GM21423 (cell line): Measurements from ENCODE around the gene IFI6.
"Not testable (repeated sequence)": the region's sequence is repeated elsewhere in the genome, so short reads cannot be mapped to it uniquely, and the experiment has no call there.

ENCODE experiments used
- ATAC-seq: cut with Tn5 transposase; IDR thresholded peaks from one replicate; pipeline ENCODE4 v1.9.1; 2021; ENCODE audit warnings: mild to moderate bottlenecking, moderate library complexity; ENCODE audit not compliant: unreplicated experiment

The IFI6 gene

GRCh38 chr1:27632387-27633297, 39.4 kb downstream of the IFI6 start:
- ATAC-seq = peak; percentile 40

- ATAC-seq = peak; percentile 24
Observed at GRCh38 chr1:27630859-27631491, 41.0 kb downstream of the IFI6 start.

- ATAC-seq = no peak
Observed at GRCh38 chr1:27628712-27629111, 43.3 kb downstream of the IFI6 start.

GRCh38 chr1:27627733-27628132, 44.3 kb downstream of the IFI6 start:
- not testable (repeated sequence) for ATAC-seq

GRCh38 chr1:27627061-27627460, 44.9 kb downstream of the IFI6 start:
- ATAC-seq = no peak

GRCh38 chr1:27626031-27626935, 45.7 kb downstream of the IFI6 start:
- ATAC-seq = peak; percentile 23

- ATAC-seq = peak; percentile 31
Observed at GRCh38 chr1:27624467-27625178, 47.4 kb downstream of the IFI6 start.

- ATAC-seq = no peak
Observed at GRCh38 chr1:27623327-27624212, 48.4 kb downstream of the IFI6 start.

- no peak for ATAC-seq
Observed at GRCh38 chr1:27622828-27623227, 49.2 kb downstream of the IFI6 start.

GRCh38 chr1:27621051-27621920, 50.7 kb downstream of the IFI6 start:
- no peak for ATAC-seq

GRCh38 chr1:27619782-27620438, 52.1 kb downstream of the IFI6 start:
- not testable (repeated sequence) for ATAC-seq

- ATAC-seq = no peak
Observed at GRCh38 chr1:27618341-27619082, 53.5 kb downstream of the IFI6 start.

GRCh38 chr1:27617420-27617819, 54.6 kb downstream of the IFI6 start:
- no peak for ATAC-seq

GRCh38 chr1:27616441-27616840, 55.6 kb downstream of the IFI6 start:
- ATAC-seq = no peak
